Vagina (tissue), 2 donors: Measurements from ENCODE around the gene CNTNAP5. TPM values are rescaled to one million over a fixed set of nuclear protein-coding genes. Genes with fewer than 3 reads are reported as not detected.

Experiments
- DNase-seq, 2 donors: peaks; one replicate each; pipeline ENCODE4 v3.0.0-alpha.2; 2017; ENCODE audit errors: extremely low spot score in 2 of 2
- H3K27ac ChIP-seq: fragments of 200-600 bp; sonication (generic); one replicate; pipeline ENCODE4 v1.5.1; 2019
- H3K27me3 ChIP-seq: fragments of 200-600 bp; sonication (generic); one replicate; pipeline ENCODE4 v1.5.1; 2019
- H3K36me3 ChIP-seq, 2 donors: fragments of 200-600 bp; sonication (generic); one replicate each; pipeline ENCODE4 v1.5.1; 2017 to 2019
- H3K4me1 ChIP-seq: fragments of 200-600 bp; sonication (generic); one replicate; pipeline ENCODE4 v1.5.1; 2019
- H3K4me3 ChIP-seq, 2 donors: fragments of 200-600 bp; sonication (generic); 1 replicate in 1 of 2; 2 replicates in 1 of 2; pipeline ENCODE4 v1.5.1; 2016 to 2019
- H3K9me3 ChIP-seq: fragments of 200-600 bp; sonication (generic); one replicate; pipeline ENCODE4 v1.5.1; 2019
- CTCF ChIP-seq, 3 experiments: fragments of 450-650 bp in 2 of 3; fragments of 200-600 bp in 1 of 3; sonication (generic) in 1 of 3; IDR thresholded peaks; one replicate each; pipeline ENCODE4 v1.5.1; 2017 to 2019; ENCODE audit warnings: antibody characterized with exemption in 3 of 3, mild to moderate bottlenecking in 2 of 3, moderate library complexity in 2 of 3
- POLR2A ChIP-seq, 2 donors: fragments of 450-650 bp; IDR thresholded peaks; one replicate each; pipeline ENCODE4 v1.6.1; 2017; ENCODE audit warnings: antibody characterized with exemption in 2 of 2, mild to moderate bottlenecking in 2 of 2, moderate library complexity in 2 of 2
- POLR2AphosphoS5 ChIP-seq, 2 donors: sonication (generic); formaldehyde crosslinking; IDR thresholded peaks; one replicate each; pipeline ENCODE4 v1.9.0; 2017; ENCODE audit warnings: antibody characterized with exemption in 2 of 2, mild to moderate bottlenecking in 2 of 2, low read depth in 1 of 2; ENCODE audit not compliant: insufficient read depth in 1 of 2
- intact Hi-C: fragments of 100-400 bp; cut with DNase I; formaldehyde crosslinking; loops from one replicate; pipeline ENCODE4 v1.15.1; 2023
- total RNA-seq: library from RNA; depleted of rRNA; stranded (reverse); fragments of >200 nt; gene quantifications from one replicate; pipeline ENCODE4 v1.2.3, GENCODE V29; 2016

Gene CNTNAP5
- total RNA-seq, 1 donor from 2014 or later: not detected

GRCh38 chr2:124908411-124908810 lies 883.3 kb downstream of the CNTNAP5 start:
- Histone ChIP-seq H3K27ac (no peak overlapping the region), H3K4me3 (no peak overlapping the region), H3K36me3 (no peaks in the 10 kb centered on the region), H3K9me3 (no peaks in the 10 kb centered on the region), H3K27me3 (no peaks in the 10 kb centered on the region), H3K4me1 (no peaks in the 10 kb centered on the region)
- TF ChIP-seq POLR2A (IDR thresholded peaks at IDR 0.05) (no peak), CTCF (IDR thresholded peaks at IDR 0.05) (no peak), POLR2AphosphoS5 (IDR thresholded peaks at IDR 0.05; ENCODE audit: insufficient read depth in 1 of 2, low read depth in 1 of 2) (no peak)
- no peak for DNase-seq
- intact Hi-C loops: no loop called here

DNA sequence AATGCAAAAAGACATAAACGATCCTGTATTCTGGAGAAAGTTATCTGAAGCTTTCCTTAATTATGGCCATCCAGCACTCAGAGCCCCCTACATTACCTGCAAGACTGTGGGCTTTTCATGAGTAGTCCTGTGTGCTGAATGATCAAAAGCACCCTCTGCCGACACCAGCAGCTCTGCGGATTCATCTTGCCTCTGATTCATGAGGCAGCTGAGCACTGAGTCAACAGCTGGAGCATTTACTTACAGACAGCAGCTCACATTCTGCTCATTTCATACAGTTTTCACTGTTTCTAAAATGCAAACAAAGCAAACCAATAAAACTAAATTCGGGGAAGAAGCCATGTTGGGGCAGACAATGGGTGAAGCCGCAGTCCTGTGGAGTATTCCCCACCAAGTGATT lies 886.5 kb downstream of the CNTNAP5 start:
- no peak for TF ChIP-seq POLR2A (IDR thresholded peaks at IDR 0.05)
- TF ChIP-seq CTCF (IDR thresholded peaks at IDR 0.05): no peak
- TF ChIP-seq POLR2AphosphoS5 (IDR thresholded peaks at IDR 0.05; ENCODE audit: insufficient read depth in 1 of 2, low read depth in 1 of 2): no peak
- Histone ChIP-seq H3K4me1 (no peaks in the 10 kb centered on the region), H3K9me3 (no peaks in the 10 kb centered on the region), H3K4me3 (no peak overlapping the region), H3K27me3 (no peaks in the 10 kb centered on the region), H3K27ac (no peak overlapping the region), H3K36me3 (no peaks in the 10 kb centered on the region)
- DNase-seq: no peak
- intact Hi-C loops: no loop called here

- no peak overlapping the region for H3K4me3 ChIP-seq
- no peak for TF ChIP-seq CTCF (IDR thresholded peaks at IDR 0.05)
- no peak for TF ChIP-seq POLR2A (IDR thresholded peaks at IDR 0.05)
- no peak for TF ChIP-seq POLR2AphosphoS5 (IDR thresholded peaks at IDR 0.05; ENCODE audit: insufficient read depth in 1 of 2, low read depth in 1 of 2)
Measured at GRCh38 chr2:124913868-124914267, 888.8 kb downstream of the CNTNAP5 start.

GRCh38 chr2:124915567-124915966 lies 890.5 kb downstream of the CNTNAP5 start:
- Histone ChIP-seq H3K9me3 (no peaks in the 10 kb centered on the region), H3K27ac (no peak overlapping the region), H3K36me3 (no peaks in the 10 kb centered on the region), H3K27me3 (no peaks in the 10 kb centered on the region), H3K4me3 (no peak overlapping the region), H3K4me1 (no peaks in the 10 kb centered on the region)
- DNase-seq: no peak
- TF ChIP-seq POLR2A (IDR thresholded peaks at IDR 0.05) (no peak), CTCF (IDR thresholded peaks at IDR 0.05) (no peak), POLR2AphosphoS5 (IDR thresholded peaks at IDR 0.05; ENCODE audit: insufficient read depth in 1 of 2, low read depth in 1 of 2) (no peak)
- intact Hi-C loops: no loop called here

More at GRCh38 chr2:124913868-124914267, 888.8 kb downstream of the CNTNAP5 start:
- Histone ChIP-seq H3K27me3 (no peaks in the 10 kb centered on the region), H3K36me3 (no peaks in the 10 kb centered on the region), H3K4me1 (no peaks in the 10 kb centered on the region), H3K27ac (no peak overlapping the region), H3K9me3 (no peaks in the 10 kb centered on the region)
- intact Hi-C loops: no loop called here
- no peak for DNase-seq

- intact Hi-C loops: no loop called here
- H3K27me3 ChIP-seq: no peaks in the 10 kb centered on the region
- H3K9me3 ChIP-seq: no peaks in the 10 kb centered on the region
- no peaks in the 10 kb centered on the region for H3K4me1 ChIP-seq
- no peak for DNase-seq
- TF ChIP-seq POLR2A (IDR thresholded peaks at IDR 0.05): no peak
- no peak overlapping the region for H3K4me3 ChIP-seq
- no peak overlapping the region for H3K27ac ChIP-seq
- no peaks in the 10 kb centered on the region for H3K36me3 ChIP-seq
Measured at GRCh38 chr2:124919296-124919695, 894.2 kb downstream of the CNTNAP5 start.

GRCh38 chr2:124920448-124920847 lies 895.4 kb downstream of the CNTNAP5 start:
- no peak for DNase-seq
- TF ChIP-seq POLR2AphosphoS5 (IDR thresholded peaks at IDR 0.05; ENCODE audit: insufficient read depth in 1 of 2, low read depth in 1 of 2) (no peak), CTCF (IDR thresholded peaks at IDR 0.05) (no peak), POLR2A (IDR thresholded peaks at IDR 0.05) (no peak)
- Histone ChIP-seq H3K27ac (no peak overlapping the region), H3K4me3 (no peak overlapping the region), H3K9me3 (no peaks in the 10 kb centered on the region), H3K36me3 (no peaks in the 10 kb centered on the region), H3K27me3 (no peaks in the 10 kb centered on the region), H3K4me1 (no peaks in the 10 kb centered on the region)
- intact Hi-C loops: no loop called here
